HepG2 (cell line): Measurements from ENCODE around the gene RPS10. TPM values are rescaled to one million over a fixed set of nuclear protein-coding genes. Genes with fewer than 3 reads are reported as not detected.

ENCODE experiments used
- ASH2L ChIP-seq: fragments of 300-600, 200-600 bp; sonication (generic); IDR thresholded peaks from 2 replicates; pipeline ENCODE4 v1.7.0; 2017; ENCODE audit warnings: low read depth, mild to moderate bottlenecking, moderate library complexity, mixed read lengths, low read length; ENCODE audit not compliant: insufficient read length
- DMTF1 ChIP-seq: sonication (generic); formaldehyde crosslinking; IDR thresholded peaks from 2 replicates; pipeline ENCODE4 v1.4.0; 2020; ENCODE audit warnings: mild to moderate bottlenecking, missing genetic modification reagents
- FOSL2 ChIP-seq: sonication (generic); formaldehyde crosslinking; IDR thresholded peaks from 2 replicates; pipeline ENCODE4 v1.4.0; 2020; ENCODE audit warnings: missing genetic modification reagents
- GABPA ChIP-seq, 2 experiments: IDR thresholded peaks; 2 replicates each; pipeline ENCODE4 v1.6.1; 2011 to 2016; ENCODE audit warnings: low read depth in 2 of 2, low read length in 1 of 2, missing biosample characterization in 1 of 2, missing genetic modification characterization in 1 of 2
- HNRNPK ChIP-seq: fragments of 200-400 bp; formaldehyde crosslinking; IDR thresholded peaks from 2 replicates; pipeline ENCODE4 v1.6.1; 2018; ENCODE audit warnings: low read length, low read depth, moderate library complexity, mild to moderate bottlenecking; ENCODE audit not compliant: poor library complexity, severe bottlenecking
- HNRNPL ChIP-seq: fragments of 200-400 bp; formaldehyde crosslinking; IDR thresholded peaks from 2 replicates; pipeline ENCODE4 v1.6.1; 2017; ENCODE audit warnings: mild to moderate bottlenecking, low read depth, low read length
- MEIS2 ChIP-seq: sonication (generic); formaldehyde crosslinking; IDR thresholded peaks from 2 replicates; pipeline ENCODE4 v1.9.0; 2021; ENCODE audit warnings: mild to moderate bottlenecking, missing genetic modification reagents
- MIER3 ChIP-seq: IDR thresholded peaks from 2 replicates; pipeline ENCODE4 v1.6.1; 2016; ENCODE audit warnings: missing compliant biosample characterization, borderline replicate concordance
- MLLT10 ChIP-seq: sonication (generic); formaldehyde crosslinking; IDR thresholded peaks from 2 replicates; pipeline ENCODE4 v1.4.0; 2020; ENCODE audit warnings: missing genetic modification reagents
- MXD4 ChIP-seq: IDR thresholded peaks from 2 replicates; pipeline ENCODE4 v1.6.1; 2016; ENCODE audit warnings: mild to moderate bottlenecking, missing biosample characterization, missing genetic modification reagents
- NONO ChIP-seq, 2 experiments: fragments of 450-650 bp in 1 of 2; sonication (generic) in 1 of 2; formaldehyde crosslinking in 1 of 2; IDR thresholded peaks in 1 of 2; conservative IDR thresholded peaks in 1 of 2; 2 replicates each; pipeline versions ENCODE4 v1.6.1 to v1.8.0; 2017 to 2022; ENCODE audit warnings: mild to moderate bottlenecking in 1 of 2, missing genetic modification reagents in 1 of 2, moderate library complexity in 1 of 2
- PLRG1 ChIP-seq: fragments of 450-650 bp; conservative IDR thresholded peaks from 2 replicates; pipeline ENCODE4 v1.6.1; 2016
- PRDM10 ChIP-seq: sonication (generic); formaldehyde crosslinking; IDR thresholded peaks from 2 replicates; pipeline ENCODE4 v1.4.0; 2020; ENCODE audit warnings: low read depth, missing genetic modification reagents
- SPEN ChIP-seq: sonication (generic); formaldehyde crosslinking; IDR thresholded peaks from 2 replicates; pipeline ENCODE4 v1.5.1; 2020; ENCODE audit warnings: low read depth, mild to moderate bottlenecking, missing genetic modification reagents
- TAF1 ChIP-seq: sonication (generic); formaldehyde crosslinking; IDR thresholded peaks from 2 replicates; pipeline ENCODE4 v1.4.0; 2020; ENCODE audit warnings: missing genetic modification reagents
- TGIF2 ChIP-seq: IDR thresholded peaks from 2 replicates; pipeline ENCODE4 v1.6.1; 2016; ENCODE audit warnings: control low read depth, missing compliant biosample characterization
- ZIK1 ChIP-seq: sonication (generic); formaldehyde crosslinking; IDR thresholded peaks from 2 replicates; pipeline ENCODE4 v1.5.0; 2020; ENCODE audit warnings: mild to moderate bottlenecking, low read depth, missing genetic modification reagents, borderline replicate concordance
- ZNF121 ChIP-seq: sonication (generic); formaldehyde crosslinking; IDR thresholded peaks from 2 replicates; pipeline ENCODE4 v1.5.0; 2020; ENCODE audit warnings: mild to moderate bottlenecking, missing genetic modification reagents
- ZNF747 ChIP-seq: sonication (generic); formaldehyde crosslinking; IDR thresholded peaks from 2 replicates; pipeline ENCODE4 v1.8.1; 2023; ENCODE audit warnings: missing genetic modification reagents, mild to moderate bottlenecking, borderline replicate concordance
- ZNF788 ChIP-seq: sonication (generic); formaldehyde crosslinking; IDR thresholded peaks from 2 replicates; pipeline ENCODE4 v1.5.0; 2020; ENCODE audit warnings: mild to moderate bottlenecking, missing genetic modification reagents, borderline replicate concordance
- polyA plus RNA-seq, 8 experiments: library from polyadenylated mRNA; depleted of rRNA in 3 of 8; stranded (reverse) in 7 of 8; unstranded in 1 of 8; fragments of >200 nt; fragmentation: Illumina TruSeq in 4 of 8; extraction: Trizol in 4 of 8; gene quantifications; 2 replicates each; pipeline versions ENCODE4 v1.2.1 to v1.2.3, GENCODE V29; 2011 to 2016; ENCODE audit warnings: low read depth in 4 of 8, missing spikeins in 1 of 8, mixed read lengths in 1 of 8; ENCODE audit not compliant: insufficient read depth in 1 of 8
- total RNA-seq, 5 experiments: library from RNA; depleted of rRNA; stranded (reverse); fragments of >200 nt; fragmentation: Illumina TruSeq; extraction: Trizol; gene quantifications; 2 replicates each; pipeline ENCODE4 v1.2.3, GENCODE V29; 2016; ENCODE audit warnings: low read depth in 1 of 5
- TF ChIP-seq, protein P1 (sequence below): sonication (generic); formaldehyde crosslinking; IDR thresholded peaks from 2 replicates; pipeline ENCODE4 v1.4.0; 2020; ENCODE audit warnings: mild to moderate bottlenecking, missing genetic modification reagents

Gene RPS10
- total and polyA plus RNA-seq, 2 of the 13 experiments (the other 11 are each of a cell fraction or from before 2014, with no cell fraction given), result 2,909 to 4,648 TPM

DNA sequence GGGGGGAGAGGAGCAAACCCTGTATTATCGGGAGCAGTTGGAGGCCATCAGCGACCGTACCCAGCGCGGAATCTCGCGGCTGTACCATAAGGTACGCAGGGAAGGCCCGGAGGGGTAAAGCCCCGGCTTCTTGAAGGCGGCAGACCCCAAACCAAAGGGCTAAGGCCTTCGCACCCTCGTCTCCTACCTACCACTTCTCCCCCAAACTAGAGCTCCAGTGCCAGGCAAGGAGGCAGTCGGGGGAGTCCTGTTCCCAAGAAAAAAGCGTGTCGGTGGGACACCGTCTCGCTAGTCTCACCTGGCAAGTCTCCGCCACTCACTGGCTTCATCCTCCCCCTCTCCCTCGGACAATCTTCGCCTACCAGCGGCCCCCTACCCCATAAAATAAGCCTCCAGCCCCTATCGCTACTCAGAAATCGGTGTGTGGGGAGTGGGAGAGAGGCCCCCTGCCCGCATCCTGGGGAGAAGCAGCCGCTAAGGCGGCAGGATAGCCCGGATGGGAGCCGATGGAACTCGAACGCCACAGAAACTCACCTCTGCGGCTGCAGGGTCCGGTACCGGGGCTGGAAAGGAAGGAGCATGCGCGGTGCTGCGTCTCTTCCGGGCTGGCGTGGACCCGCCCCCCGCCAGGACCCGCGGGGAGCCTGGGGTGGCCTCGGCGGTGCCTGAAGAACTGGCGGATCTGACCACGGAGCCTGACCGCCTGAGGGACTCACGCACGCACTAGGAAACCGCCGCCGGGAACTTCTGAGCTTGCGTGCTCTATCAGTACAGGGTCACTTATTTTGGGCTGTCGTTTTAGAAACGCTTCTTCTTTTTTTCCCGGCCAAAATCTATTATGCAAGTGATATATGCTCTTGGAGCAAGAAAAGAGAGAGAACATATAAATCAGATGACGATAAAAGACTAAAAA lies at the start of gene RPS10 (continued):
- TF ChIP-seq NONO (IDR thresholded peaks at IDR 0.05) (no peak), NONO (CRISPR knock-in tag; conservative IDR thresholded peaks at IDR 0.05) (peak; percentile 84), PRDM10 (CRISPR knock-in tag) (0 out of 2 replicates have a peak, but pooled peaks have one; percentile 17), PLRG1 (no peak), SPEN (CRISPR knock-in tag) (peak; percentile 97), HNRNPL (peak; percentile 84; the same call in 1 of the 2 replicates), ZIK1 (CRISPR knock-in tag) (0 out of 2 replicates have a peak, but pooled peaks have one; percentile 32), ZNF788 (CRISPR knock-in tag) (peak; percentile 85; the same call in 1 of the 2 replicates), HNRNPK (peak; percentile 9), MEIS2 (CRISPR knock-in tag) (peak; percentile 51; the same call in 1 of the 2 replicates), FOSL2 (CRISPR knock-in tag) (peak; percentile 39), DMTF1 (CRISPR knock-in tag) (no peak), MLLT10 (CRISPR knock-in tag) (no peak), TAF1 (peak; percentile 100), GABPA (IDR thresholded peaks at IDR 0.05; ENCODE audit: low read depth, low read length) (peak; percentile 59), GABPA (CRISPR knock-in tag; IDR thresholded peaks at IDR 0.05; ENCODE audit: low read depth) (peak; percentile 87), MIER3 (CRISPR knock-in tag) (0 out of 2 replicates have a peak, but pooled peaks have one; percentile 54), TGIF2 (CRISPR knock-in tag) (peak; percentile 87), MXD4 (peak; percentile 87), ASH2L (peak; percentile 94), ZNF747 (CRISPR knock-in tag) (peak; percentile 81; the same call in 1 of the 2 replicates), ZNF121 (CRISPR knock-in tag) (peak; percentile 48; the same call in 1 of the 2 replicates)
- TF ChIP-seq, protein P1, sequence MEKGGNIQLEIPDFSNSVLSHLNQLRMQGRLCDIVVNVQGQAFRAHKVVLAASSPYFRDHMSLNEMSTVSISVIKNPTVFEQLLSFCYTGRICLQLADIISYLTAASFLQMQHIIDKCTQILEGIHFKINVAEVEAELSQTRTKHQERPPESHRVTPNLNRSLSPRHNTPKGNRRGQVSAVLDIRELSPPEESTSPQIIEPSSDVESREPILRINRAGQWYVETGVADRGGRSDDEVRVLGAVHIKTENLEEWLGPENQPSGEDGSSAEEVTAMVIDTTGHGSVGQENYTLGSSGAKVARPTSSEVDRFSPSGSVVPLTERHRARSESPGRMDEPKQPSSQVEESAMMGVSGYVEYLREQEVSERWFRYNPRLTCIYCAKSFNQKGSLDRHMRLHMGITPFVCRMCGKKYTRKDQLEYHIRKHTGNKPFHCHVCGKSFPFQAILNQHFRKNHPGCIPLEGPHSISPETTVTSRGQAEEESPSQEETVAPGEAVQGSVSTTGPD (CRISPR knock-in tag), result no peak
